ENCODE results near the gene SNX5.
A peak's percentile ranks its signal among the peaks of the same experiment; 100 is the strongest.

SNX5 gene

GRCh38 chr20:17896771-17897369 lies 71.7 kb downstream of the SNX5 start:
- peak in 1 of 10 donors; percentile 9 for DNase-seq
- intact Hi-C loops (cut with DNase I) = loop anchor here (2.0 kb wide), 1 partner anchor 214 kb away; the partner anchor contains the start of gene RRBP1

- peak in 1 of 10 donors; percentile 16 for DNase-seq
- intact Hi-C loops (cut with DNase I) = loop anchor here (2.0 kb wide), 1 partner anchor 213 kb away; the partner anchor contains the start of gene RRBP1
These were observed 72.3 kb downstream of the SNX5 start for GRCh38 chr20:17896193-17896723.

DNA sequence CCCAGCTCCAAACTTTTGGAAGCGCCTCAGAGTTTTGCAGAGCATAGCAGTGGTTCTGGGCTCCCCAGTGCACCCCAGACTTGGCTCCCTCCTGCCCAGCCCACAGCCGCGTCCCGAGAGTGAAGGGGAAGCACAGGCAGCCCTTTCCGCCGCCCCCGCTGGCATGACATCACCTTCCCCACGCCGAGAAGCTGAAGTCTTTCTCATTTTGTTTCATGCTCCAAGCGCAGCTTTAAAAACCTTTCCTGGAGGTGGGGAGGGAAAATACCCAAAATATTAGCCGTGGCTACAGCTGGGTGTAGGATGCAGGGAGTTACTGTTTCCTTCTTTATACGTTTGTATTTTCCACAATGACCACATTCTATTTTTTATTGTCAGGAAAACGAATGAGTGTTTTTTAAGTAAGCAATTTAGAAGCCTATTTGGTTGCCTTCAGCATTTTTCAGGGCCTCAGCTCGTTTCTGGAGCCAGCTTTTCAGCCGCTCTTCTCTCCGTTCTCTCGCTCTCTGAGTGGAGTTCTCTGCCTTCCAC lies 72.9 kb downstream of the SNX5 start:
- peak in 7 of 10 donors; percentile 48 to 93 (median 67) for DNase-seq
- intact Hi-C loops (cut with DNase I) = loop anchor here (2.0 kb wide), 1 partner anchor 213 kb away; the partner anchor contains the start of gene RRBP1

DNA sequence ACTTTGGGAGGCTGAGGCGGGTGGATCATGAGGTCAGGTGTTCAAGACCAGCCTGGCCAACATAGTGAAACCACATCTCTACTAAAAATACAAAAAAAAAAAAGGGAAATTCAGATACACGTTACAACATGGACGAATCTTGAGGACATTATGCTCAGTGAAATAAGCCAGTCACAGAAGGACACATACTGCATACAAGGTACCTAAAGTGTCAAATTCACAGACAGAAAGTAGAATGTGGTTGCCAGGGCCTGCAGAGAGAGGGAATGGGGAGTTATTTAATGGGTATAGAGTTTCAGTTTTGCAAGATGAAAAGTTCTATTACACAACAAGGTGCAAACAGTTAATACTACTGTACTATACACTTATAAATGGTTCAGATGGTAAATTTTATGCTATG lies 75.1 kb downstream of the SNX5 start:
- intact Hi-C loops (cut with DNase I) = no loop called here
- DNase-seq = no peak

DNA sequence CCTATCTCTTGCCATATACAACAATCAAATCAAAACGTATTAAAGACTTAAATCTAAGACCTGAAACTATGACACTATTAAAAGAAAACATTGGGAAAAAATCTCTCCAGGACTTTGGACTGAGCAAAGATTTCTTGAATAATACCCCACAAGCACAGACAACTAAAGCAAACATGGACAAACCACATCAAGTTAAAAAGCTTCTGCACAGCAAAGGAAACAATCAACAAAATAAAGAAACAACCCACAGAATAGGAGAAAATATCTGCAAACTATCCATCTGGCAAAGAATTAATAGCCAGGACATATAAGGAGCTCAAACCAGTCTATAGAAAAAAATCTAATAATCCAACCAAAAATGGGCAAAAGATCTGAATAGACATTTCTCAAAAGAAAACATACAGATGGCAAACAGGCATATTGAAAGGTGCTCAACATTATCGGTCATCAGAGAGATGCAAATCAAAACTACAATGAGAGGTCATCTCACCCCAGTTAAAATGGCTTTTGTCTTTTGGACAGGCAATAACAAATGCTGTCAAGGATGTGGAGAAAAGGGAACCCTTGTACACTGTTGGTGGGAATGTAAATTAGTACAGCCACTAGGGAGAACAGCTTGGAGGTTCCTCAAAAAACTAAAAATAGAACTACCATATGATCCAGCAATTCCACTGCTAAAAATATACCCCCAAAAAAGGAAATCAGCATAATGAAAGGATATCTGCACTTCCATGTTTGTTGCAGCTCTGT lies 76.2 kb downstream of the SNX5 start:
- intact Hi-C loops (cut with DNase I) = no loop called here
- DNase-seq = no peak
